ENCODE measurements around the gene IHH.

Gene IHH

DNA sequence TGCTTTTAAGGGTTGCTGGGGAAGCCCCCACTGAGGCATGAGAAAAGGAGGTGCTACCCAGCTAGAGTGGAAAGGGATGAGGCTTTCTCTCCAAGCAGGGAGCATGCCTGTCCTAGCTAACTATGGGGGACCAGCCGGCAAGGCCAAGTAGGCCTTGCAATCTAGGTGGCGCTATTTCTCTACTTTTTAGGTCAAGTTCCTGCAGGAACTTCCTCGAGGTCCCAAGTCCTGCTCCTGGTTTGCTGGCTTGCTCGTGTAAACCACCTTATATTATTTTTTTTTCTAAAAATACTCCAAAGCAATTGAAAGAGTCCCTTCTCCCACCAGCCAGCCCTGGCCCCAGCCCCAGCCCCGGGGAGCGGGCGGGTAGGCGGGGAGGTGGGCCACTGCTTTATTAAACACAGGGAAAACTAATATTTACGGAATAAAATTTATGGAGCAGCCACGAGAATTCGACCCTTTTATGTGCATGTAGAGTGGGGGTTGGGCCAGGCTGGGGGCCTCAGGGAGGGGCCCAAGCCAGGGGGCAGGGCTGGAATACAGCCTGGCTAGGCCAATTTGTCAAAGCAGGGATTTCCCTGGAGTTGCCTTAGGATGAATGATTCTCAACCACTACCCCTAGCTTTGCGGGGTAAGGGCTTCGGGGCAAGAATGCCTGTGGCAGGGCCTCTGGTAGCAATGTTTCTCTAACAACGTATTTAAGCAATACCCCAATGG, 12.8 kb upstream of the IHH start:
- DNase-seq (ENCODE audit: low spot score), result peak; percentile 44

DNA sequence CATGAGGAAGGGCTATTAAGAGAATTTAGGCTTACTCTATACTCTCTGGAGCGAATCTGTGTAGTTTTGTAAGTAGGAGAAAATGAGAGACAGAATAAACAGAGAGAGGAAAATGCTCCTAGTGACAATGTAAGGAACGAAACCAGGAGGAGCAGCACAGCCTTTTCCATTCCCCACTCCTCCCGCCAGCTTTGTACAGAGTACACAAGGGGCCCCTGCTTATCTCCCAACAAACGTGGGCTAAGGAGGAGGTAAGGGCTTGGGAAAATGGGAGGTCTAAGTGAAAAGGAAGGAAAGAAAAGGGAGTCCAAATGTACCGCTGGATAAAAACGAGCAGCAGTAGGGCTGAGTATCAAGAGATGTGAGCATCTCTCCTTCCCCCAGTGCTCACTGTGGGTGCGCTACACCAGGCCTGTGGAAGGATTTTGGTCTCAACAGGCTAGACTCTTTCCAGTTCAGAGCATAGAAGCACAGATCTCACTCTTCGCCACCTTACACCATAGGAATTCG, 12.1 kb upstream of the IHH start:
- no peak for DNase-seq (ENCODE audit: low spot score)

DNA sequence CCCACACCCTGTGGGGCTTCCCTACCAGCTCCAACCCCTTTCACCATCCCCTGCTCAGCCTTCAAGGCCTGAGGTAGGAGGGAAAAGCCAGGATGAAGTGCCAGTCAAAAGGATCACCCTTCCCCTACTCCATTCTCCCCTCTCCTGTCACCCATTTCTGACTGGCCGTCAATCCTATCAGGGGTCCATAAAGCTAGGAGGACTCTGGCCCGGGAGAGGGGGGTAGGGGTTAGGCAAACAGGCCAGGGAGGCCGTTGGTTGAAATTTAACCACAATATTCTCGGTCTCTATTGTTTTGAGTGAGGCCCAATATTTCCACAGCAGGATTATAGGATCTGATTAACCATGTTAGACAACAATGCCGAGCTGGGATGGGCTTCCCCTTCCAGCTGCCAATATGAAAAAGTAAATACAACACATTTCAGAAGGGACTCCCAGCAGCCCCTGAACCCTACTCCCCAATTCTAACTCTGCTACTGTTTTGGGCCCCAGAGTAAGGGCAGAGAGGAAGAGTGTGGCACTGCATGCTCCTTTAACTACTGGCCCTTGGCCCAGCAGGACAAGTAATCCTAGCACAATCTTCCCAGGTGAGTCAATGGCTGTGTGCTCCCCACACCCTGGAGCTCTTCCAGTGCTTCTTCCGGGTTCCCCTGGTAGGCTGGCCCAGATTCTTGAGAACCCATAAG, 10.6 kb upstream of the IHH start:
- no peak for DNase-seq (ENCODE audit: low spot score)

GRCh38 chr2:219065484-219065883, 4.8 kb upstream of the IHH start:
- DNase-seq (ENCODE audit: low spot score), result no peak

DNA sequence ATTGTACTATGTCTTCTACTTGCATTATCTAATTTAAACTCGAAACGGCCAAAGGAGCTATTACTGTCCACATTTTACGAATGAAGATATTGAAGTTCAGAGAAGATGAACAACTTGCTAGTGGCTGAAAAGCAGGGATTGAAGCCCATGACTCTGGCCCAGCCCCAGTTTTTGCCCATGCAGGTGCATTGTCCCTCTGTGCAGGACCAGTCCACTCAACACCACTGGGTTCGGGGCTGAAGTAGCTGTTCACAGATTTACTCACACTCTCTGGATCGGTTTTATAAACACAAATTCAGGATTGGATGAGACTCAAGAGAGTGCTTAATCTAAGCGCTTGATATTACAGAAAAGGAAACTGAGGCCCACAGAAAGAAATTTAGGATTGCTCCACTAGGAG, 1.4 kb upstream of the IHH start:
- DNase-seq (ENCODE audit: low spot score), result no peak

GRCh38 chr2:219059725-219060682, 717 bp downstream of the IHH start:
- no peak for DNase-seq (ENCODE audit: low spot score)

DNA sequence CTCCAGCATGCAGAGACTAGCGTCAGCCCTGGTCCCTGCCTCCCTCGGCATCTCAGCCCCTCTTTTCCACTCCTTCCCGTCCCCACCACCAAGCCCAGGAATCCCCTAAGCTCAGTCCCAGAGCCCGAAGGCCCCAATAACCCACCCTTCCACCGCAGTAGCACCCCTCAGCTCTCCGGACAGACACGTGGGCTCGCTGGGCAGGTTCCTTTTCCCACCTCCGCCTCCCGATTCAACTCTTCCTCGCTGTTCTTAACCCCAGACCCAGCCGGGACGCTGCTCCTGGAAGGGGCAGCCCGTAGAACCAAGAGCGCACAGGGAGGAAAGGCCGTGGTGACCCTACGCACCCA, 1.4 kb downstream of the IHH start:
- DNase-seq (ENCODE audit: low spot score), result no peak

GRCh38 chr2:219058541-219059374, 2.0 kb downstream of the IHH start:
- DNase-seq (ENCODE audit: low spot score), result no peak

- DNase-seq (ENCODE audit: low spot score), result peak; percentile 44
Measured at GRCh38 chr2:219057709-219058540, 2.8 kb downstream of the IHH start.

- DNase-seq (ENCODE audit: low spot score), result no peak
Measured at GRCh38 chr2:219056896-219057708, 3.6 kb downstream of the IHH start.

DNA sequence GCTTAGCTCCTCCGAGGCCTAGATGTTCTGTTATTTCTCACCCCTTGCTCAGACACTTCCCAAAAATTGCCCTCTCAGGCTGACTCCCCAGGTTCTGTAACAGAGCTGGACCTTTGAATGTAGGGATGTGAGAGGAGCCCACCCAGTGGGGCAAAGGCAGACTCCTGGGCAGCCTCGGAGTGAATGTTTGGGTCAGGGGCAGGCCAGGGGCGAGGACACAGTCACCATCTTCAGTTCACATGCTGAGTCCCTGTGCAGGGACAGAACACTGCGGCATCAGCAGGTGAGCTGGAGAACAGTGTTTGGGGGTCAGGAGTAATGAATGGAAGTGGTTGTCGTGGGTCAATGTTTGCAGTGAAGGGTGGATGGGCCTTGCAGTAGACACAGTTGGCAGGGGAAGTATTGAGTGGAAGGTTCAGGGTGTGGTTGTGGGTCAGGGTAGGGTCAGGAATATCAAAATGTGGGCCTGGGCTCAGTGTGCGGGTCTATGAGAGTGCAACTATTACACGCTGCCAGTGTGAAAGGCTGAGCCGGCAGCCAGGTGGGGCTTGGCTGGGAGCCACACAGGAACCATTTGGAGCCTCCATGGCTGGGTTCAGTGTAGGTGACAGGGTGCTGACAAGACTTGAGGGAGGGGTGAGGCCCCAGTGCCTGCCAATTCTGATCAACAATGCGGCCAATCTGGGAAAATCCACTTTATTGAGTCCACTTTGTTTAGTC, 4.4 kb downstream of the IHH start:
- DNase-seq (ENCODE audit: low spot score), result no peak

GRCh38 chr2:219054956-219055903, 5.5 kb downstream of the IHH start:
- DNase-seq (ENCODE audit: low spot score), result no peak

- no peak for DNase-seq (ENCODE audit: low spot score)
Measured at GRCh38 chr2:219049282-219049681, 11.4 kb downstream of the IHH start.

GRCh38 chr2:219045937-219046550, 14.7 kb downstream of the IHH start:
- DNase-seq (ENCODE audit: low spot score), result peak; percentile 34

- DNase-seq (ENCODE audit: low spot score), result no peak
Measured at GRCh38 chr2:219042750-219043149, 18.0 kb downstream of the IHH start.

GRCh38 chr2:219042157-219042556, 18.6 kb downstream of the IHH start:
- no peak for DNase-seq (ENCODE audit: low spot score)

GRCh38 chr2:219041252-219041651, 19.5 kb downstream of the IHH start, which contains the start of gene CFAP65:
Gene CFAP65 (minus strand): TSS chr2:219041516. CDS start chr2:219039048, 2,468 bp downstream.
- peak; percentile 25 for DNase-seq (ENCODE audit: low spot score)

All from kidney capillary endothelial cell (primary cell).